HG03280 (cell line): ENCODE measurements around the gene CHRND.

Source experiments
- ATAC-seq: cut with Tn5 transposase; IDR thresholded peaks from one replicate; pipeline ENCODE4 v1.9.1; 2021; ENCODE audit warnings: mild to moderate bottlenecking, moderate library complexity; ENCODE audit not compliant: unreplicated experiment

Gene CHRND

DNA sequence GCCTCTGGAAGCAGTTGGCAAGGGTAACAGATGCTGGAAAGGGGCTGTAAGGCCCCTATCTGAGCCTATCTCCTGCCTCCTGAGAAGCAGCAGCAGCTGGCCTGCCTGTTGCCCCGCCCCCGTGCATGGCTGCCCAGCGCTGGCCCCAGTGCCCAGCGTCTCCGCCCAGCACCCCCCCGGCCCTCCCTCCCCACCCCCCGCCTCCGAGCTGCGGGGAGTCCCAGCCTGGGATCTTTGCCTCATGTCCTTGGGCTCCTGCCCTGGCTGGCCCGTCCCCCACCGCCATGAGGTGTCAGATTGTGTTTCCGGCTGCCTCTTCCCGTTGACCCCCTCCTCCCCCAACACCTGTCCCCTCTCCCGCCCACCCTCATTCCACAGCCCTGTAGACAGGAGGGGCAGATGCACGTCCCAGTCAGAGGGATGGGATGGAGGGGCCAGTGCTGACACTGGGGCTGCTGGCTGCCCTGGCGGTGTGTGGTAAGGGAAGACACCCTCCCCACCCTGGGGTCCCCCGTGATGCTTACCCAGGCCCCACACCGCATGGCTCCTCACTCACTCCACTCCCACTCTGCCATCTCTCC is at the start of gene CHRND:
Gene CHRND, plus strand, starts transcription at position 370 of the 581 bp plus-strand sequence. Its CDS starts 56 bp downstream, at position 426.
- no peak for ATAC-seq

DNA sequence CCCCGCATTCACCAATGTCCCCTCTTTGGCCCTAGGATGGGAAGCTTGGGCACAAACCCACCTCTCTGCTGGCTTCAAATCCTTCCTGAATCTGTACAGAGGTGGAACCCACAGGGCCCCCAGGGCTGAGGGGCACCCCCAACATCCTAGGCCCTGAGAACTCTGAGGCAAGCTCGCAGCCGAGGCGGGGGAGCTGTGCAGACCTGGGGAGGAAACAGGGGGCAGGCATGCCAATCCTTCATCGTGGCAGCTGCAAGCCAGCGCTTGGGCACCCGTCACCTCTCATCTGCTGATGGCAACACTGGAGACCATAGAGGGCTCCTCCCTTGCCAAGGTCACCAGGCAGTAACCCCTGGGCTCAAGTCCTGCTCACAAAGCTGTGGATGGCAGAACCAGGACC is 49.2 kb upstream of the CHRND start:
- no peak for ATAC-seq

DNA sequence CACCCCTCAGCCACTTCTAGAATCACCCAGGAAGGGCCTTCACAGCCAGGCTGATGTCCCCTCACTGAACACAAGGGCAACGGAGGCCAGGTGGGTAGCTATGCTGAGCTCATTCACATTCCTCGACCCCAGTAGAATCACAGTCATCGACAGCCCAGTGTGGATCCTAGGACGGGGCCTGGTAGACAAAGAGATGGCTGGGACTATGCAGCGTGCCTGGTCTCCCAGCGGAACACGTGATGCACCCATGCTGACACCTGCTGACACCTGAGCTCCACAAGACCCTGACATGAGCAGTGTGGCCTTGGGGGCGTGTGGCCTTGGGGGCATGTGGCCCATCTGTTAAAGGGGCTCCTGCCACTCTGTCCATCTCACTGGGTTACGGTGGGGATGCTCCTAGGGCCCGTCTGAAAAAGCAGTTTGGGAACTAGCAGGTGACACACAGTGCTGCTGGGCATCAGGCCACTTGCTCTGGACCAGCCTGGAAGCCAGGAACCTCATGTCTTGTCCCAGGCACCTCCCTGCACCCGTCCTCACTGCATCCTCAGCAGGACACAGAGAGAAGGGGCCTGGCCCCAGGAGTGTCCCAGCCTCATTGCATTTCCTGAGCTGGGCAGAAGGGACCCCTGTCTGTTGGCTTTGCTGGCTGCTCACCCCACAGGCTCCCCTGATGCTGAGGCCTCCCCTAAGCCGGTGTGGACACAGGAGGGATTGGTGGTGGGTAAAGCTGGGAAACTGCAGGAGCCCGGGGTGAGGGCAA is 48.0 kb upstream of the CHRND start:
- no peak for ATAC-seq

DNA sequence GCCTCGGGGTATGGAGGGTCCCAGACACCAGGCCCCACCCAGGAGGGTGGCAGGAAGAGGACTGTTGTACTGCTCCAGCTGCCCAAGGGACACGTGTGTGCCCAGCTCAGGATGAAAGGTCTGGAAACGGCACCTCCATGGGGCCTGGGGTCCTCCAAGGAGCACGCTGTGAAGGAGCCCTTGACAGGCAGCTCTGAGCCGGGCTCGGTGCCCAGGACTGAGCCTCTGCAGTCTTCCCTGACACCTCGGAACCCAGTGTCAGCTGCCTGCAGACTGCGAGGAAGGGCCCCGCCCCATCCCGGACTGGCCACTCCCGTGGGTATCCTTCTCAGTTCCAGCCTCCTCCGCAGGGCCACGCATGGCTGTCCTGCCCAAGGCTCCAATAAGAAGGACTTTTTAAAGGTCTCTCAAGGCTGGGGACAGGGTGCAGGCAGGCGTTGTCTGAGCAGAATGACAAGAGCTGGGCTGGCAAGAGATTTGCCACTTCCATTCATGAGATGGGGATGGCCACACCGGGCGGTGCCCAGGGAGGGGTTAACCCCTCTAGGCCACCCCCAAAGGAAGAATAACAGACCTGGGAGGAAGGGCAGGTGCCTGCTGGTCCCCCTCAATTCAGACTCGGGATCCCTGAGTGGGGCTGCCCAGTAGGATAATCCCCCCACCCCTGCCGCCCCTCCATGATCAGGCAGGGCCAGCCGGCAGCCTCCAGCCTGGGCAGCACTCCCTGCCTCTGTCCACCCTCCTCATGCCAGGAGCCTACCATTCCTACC is 47.2 kb upstream of the CHRND start:
- ATAC-seq, result no peak

DNA sequence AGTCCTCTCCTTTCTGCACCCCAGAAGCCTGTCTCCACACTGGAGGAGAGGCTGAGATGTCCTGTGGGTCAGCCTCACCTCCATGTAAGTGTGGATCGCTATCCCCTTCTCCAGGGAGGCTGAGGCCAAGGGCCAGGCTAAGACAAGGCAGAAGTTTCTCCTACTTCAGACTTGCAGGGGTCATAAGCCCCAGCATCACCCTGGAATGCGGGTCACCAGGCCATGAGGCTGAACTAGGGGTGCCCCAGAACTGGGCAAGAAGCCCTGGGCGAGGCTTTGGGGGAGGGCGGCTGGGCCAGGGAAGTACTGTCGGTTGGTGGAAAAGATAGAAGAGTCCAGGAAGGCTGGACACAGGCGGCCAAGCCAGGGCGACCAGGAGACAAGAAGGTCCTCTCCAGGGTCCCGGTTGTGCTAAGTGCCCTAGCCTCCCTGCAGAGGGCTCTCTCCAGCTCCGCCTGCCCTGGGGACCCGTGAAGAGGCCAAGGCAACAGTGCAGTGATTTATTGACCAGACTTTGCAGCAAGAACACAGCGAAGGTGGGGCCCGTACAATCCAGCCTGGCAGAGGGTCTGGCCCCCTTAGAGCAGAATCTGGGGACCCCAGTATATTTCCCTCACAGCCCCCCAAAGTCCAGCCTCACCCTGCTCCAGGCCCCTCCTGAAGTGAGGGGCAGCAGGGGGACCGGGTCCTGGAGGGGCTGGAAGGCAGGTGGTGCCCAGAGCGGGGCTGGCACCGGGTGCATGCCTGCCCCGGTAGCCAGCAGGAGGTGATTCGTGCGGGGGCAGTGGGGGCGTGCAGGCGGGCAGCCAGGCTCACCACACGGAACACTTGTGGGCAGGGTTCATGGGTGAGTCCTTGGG is 46.4 kb upstream of the CHRND start:
- ATAC-seq, result no peak

DNA sequence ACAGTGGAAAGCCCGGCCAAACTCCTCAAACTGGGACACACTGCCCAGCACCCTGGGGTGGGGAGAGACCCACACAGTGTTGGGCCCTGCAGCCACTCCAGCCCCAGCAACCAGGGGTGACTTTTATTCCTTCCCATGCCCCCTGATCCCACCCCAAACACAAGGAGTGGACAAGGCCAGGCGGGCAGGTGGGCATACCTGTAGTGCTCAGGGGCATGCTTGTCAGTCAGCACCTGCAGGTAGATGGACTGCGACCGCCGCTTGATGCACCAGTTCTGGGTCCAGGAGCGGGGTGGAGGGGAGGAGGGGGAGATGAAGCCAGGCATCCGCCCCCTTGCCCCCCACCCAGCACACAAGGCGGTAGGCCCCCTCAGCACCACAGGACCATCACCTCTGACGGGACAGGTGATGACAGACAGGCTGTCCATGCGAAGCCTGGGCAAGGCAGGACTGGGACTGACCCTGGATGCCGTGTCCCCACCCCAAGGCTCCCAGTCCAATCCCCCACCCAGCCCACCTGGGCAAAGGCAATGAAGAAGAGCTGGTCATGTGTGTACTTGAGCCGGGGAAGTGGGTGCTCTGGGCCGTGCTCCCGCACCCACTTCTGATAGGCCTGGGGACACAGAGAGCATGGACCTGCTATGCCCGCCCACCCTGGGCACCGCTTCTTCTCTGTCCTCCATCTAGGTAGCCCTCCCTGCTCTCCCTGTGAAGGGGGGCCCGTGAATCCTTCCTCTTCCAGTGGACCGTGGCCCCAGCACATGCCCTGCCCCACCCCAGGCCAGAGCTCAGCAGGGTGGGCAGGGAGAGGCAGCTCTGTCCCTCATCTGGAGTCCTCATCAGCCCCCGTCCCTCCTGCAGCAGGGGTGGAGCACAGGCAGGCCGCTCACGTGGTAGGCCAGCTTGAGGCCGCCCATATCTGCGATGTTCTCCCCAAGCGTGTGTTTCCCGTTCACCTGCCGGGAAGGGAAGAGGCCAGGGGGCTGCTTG is 45.5 kb upstream of the CHRND start:
- no peak for ATAC-seq

DNA sequence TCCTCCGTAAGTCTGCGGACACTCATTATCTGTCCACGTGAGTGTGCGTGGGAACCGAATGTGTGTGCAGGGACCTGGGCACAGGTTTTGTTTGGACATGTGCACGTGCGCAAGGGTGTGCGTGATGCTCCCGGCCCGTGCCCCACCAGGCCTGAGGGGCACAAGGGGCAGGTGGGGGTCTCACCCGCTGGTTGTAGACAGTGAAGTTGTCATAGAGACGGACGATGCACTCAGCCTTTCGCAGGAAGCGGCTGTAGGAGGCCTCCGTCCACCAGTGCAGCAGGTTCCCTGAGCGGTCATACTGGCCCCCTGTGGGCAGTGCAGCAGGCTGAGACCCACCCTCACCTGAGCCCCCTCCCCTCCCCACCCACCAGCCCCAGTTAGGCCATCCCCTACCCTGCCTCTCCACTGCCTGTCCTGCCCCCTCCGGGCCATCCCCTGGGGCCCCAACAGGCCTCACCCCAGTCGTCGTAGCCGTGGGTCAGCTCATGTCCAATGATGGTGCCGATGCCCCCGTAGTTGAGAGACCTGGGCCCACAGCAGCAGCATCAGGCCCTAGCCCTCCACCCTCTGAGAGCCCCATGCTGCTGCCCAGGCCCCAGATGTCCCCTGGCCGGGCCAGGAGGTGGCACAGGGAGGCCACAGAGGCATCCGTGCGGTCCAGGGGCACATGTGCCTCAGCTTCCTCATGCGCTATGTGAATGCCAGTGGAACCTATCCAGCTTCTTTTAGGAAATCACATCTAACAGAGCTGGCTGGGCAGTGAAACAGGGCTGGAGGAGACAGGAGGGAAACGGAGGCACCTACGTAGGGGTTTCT is 44.4 kb upstream of the CHRND start:
- no peak for ATAC-seq

DNA sequence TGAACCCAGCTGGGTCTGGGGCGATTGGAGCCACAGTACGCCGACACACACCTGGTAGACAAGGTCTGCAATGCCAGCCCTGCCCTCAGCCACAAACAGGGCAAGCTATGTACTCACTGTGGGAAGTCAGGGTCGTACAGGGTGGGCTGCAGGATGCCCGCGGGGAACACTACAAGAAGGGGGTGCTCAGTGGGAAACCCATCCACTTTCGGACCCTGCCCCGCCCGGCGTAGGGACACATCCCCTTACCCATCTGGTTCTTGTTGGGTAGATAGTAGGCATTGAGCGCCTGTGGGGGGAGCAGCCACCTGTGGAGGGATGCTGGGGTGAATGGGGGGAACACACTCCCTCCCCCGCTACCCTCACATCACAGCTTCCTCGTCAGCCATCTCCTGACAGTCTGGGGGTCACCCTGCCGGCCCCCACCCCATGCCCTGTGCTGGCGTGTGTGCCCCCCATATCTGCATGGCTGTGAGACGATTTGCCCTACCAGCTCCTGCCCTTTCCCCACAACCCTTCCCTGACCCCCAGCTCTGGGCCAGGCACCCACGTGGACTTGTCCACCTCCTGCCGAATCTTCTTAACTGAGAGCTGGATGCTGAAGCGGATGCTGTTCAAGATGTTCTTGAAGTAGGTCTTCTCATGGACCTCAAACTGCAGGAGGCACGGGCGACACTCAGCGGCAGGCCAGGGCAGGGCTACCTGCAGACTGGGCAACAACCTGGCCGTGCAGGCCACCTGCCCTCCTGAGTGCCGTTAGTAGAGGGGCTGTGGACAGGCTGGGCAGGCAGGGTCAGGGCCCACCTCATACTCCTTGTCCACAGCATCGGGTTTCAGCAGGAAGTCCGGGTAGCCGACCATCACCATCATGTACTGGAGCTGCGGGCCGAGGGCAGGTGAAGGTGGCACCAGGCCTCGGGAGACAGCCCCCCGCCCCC is 43.4 kb upstream of the CHRND start:
- ATAC-seq, result no peak

DNA sequence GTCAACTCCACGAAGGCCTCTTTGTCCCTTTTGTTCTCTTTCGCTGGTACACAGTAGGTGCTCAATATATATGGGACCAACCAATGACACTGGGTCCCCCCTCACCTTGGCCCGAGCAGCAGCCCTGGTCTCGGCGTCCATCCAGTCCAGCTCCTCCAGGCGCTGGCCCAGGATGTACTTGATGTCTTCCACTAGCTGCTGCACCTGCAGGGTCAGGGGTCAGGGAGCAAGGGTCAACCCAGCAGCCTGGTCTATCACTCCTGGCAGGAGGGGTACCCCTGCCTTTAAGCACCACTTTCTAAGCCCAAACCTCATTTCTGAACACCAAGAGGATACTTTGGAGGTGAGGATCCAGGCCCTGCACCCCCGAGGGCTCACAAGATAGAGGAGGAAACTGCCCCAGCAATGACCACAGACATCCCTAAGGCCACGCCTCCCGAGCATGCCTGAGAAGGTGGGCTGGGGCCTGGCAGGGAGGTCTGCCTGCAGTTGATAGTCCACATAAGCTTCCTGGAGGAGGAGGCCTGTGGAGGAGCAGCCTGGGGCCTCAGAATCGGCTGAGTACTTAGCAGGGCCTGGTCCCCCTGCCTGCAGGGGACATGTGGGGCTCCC is 42.5 kb upstream of the CHRND start:
- ATAC-seq, result no peak

DNA sequence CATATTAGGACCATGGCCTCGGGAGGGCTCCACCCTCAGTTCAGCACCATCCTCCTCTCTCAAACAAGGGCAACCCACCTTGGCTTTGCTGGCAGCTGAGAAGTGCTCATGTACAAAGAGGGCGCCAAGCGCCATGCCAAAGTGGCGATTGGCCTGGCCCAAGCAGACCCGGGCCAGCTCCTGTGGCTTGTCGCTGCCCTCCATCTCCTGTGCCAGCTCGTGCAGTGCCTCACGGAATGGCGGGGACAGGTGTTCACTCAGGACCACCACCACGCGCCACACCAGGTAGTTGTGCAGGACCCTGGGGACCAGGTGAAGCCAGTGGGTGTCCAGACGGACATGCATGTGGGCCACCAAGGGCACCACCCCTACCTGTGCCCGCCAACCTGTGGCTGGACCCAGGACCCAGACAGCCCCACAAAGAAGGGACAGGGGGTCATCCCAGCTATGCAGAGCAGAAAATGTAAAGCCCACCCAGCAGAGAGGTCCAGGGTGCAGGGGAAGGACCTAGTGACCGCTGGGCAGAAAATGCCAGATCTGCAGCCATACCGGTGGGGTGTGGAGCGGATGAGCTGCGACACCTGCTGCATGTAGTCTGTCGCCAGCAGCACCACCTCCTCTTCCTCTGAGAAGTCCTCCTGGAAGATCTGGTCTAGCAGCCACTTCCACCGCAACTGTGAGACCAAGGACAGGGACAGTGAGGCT is 41.9 kb upstream of the CHRND start:
- no peak for ATAC-seq

DNA sequence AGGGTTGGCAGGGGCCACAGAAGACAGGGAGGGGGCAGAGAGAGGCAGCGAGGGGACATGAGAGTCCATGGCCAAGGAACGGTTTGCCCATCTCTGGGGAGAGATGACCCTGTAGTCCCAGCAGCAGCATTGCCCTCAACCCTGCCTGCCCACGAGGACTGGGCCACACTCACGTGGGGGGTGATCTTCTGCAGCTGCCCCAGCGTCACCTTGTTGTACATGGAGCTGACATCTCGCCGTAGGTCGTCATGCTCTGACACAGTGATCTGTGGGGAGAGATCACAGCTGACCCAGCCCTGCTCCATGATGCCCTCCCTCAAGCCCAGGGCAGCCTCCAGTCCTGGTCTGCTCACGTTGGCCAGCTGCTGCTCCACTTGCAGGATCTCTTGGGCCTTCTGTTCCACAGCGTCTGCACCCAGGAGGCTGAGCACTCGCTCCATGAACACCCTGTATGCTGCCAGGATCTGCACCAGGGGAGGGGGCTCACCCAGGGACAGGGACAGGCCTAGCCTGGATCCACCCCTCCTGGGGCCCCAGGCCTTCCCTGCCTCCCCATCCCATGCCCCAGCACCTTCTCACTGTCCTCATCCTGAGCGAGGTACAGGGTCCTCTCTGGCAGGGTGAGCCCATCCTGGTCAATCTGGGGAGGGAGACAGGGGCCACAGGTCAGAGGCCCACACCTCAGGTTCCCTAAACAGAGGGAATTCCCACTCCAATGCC is 41.2 kb upstream of the CHRND start:
- no peak for ATAC-seq

DNA sequence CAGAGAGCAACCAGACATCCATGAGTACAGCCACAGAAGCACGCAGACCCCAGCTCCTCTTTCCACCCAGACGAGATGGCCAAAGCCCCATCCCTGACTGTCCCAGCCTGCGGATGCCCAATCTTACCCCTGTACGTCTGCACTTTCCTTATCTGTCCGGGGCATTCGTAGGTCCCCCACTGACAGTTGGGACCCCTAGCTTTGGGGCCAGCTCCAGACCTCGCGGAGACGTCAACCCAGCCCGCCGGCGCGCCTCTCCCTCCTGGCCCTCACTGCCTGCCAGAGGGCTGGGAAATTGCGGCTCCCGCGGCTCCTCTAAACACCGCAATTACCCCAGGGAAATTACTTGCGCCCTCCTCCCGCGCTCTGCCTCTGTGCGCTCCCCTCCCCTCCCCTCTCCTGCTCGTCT is 40.6 kb upstream of the CHRND start:
- no peak for ATAC-seq

DNA sequence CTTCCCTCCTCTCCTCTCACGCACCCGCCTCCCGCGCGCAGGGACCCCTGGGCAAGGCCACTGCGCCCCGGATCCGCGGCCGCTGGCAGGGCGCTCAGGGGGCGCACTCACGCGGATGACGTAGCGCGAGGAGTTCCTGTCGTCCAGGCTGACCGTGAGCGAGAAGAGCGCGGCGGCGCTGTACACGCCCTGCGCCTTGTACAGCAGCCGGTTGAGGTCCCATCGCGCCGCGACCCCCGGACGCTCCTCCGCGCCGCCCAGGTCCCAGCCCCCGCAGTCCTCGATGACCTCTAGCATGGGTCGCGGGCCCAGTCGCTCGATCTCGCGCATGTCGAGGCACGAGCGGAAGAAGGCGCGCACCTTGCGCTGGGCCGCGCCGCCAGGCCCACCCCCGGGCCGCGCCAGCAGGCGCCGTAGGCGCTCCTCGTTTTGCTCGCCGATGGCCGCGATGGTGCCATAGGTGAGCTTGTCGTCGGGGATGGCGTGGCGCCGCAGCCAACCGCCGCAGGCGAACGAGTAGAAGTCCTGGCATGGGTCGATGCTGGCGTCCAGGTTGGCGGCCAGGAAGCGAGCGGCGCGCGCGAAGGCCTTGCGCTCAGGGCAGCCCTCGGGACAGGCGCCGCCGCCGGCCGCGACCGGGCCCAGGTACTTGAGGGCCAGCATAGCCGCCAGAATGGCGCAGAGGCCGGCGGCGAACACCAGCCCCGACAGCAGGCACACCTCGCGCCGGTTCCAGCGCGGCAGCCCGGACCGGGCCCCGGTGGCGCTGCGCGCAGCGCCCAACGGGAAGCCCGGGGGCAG is 40.0 kb upstream of the CHRND start:
- ATAC-seq, result no peak

DNA sequence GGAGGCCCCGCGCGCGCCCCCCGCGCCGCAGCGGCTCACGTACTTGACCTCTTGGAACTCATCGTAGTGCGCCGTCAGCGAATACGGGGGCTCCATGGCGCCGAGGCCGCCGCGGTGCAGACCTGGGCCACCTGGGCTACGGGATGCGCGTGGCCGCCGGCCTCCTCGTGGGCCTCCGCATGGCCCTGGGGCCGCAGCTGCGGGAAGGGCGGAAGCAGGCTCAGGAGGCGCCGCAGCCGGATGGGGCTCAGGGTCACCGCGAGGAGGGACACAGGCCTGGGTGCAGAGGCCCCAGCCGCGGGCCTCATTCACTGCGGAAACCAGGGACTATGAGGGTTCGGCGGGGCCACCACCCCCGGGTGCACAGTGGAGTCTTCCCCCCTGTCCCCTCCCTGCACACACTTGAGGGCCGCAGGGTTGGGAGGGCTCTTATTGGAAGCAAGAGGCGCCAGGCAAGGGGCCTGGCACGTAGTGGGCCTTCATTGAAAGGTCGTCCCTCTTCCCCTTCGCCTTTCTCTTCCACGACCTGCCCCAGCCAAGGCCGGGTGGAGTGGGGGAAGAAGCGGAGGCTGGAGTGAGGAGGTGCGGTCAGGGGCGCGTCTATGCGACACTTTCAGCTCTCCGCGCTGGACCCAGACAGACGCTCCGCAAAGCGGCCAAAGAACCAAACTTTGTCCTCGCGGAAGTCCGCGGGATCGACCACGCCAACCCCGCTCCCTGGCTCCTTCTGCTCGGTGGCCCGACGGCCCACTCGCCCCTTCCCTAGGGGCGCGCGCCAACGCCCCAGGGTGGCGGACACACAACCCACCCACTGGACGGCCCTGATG is 39.2 kb upstream of the CHRND start:
- no peak for ATAC-seq
